K562 (cell line): ENCODE data around the gene BCL3. TPM values are rescaled to one million over a fixed set of nuclear protein-coding genes. Genes with fewer than 3 reads are reported as not detected.

Source experiments
- ATF1 ChIP-seq, 2 experiments: fragments of 450-650 bp in 1 of 2; IDR thresholded peaks; 2 replicates each; pipeline ENCODE4 v1.6.1; 2016; ENCODE audit warnings: missing compliant biosample characterization in 1 of 2, missing genetic modification characterization in 1 of 2
- BCL6 ChIP-seq: fragments of 250-450 bp; sonication (Bioruptor Pico); IDR thresholded peaks from 2 replicates; pipeline ENCODE4 v1.4.0; 2020
- CCAR2 ChIP-seq: fragments of 200-400 bp; formaldehyde crosslinking; IDR thresholded peaks from 2 replicates; pipeline ENCODE4 v1.6.1; 2017; ENCODE audit warnings: mild to moderate bottlenecking, low read depth, low read length
- CSDE1 ChIP-seq, 2 experiments: fragments of 450-650 bp; IDR thresholded peaks; 2 replicates each; pipeline ENCODE4 v1.6.1; 2016; ENCODE audit warnings: mild to moderate bottlenecking in 1 of 2
- HMG20A ChIP-seq: fragments of 450-650 bp; formaldehyde crosslinking; conservative IDR thresholded peaks from 2 replicates; pipeline ENCODE4 v1.4.0; 2020; ENCODE audit warnings: mild to moderate bottlenecking, mixed read lengths
- HNRNPL ChIP-seq: fragments of 200-400 bp; formaldehyde crosslinking; IDR thresholded peaks from 2 replicates; pipeline ENCODE4 v1.6.1; 2017; ENCODE audit warnings: low read depth, mild to moderate bottlenecking, low read length
- LEF1 ChIP-seq: fragments of 450-650 bp; IDR thresholded peaks from 2 replicates; pipeline ENCODE4 v1.6.1; 2016; ENCODE audit warnings: mild to moderate bottlenecking
- MED1 ChIP-seq: sonication (generic); formaldehyde crosslinking; IDR thresholded peaks from 2 replicates; pipeline ENCODE4 v1.8.1; 2023; ENCODE audit warnings: missing genetic modification reagents, borderline replicate concordance
- NCOA4 ChIP-seq: fragments of 450-650 bp; IDR thresholded peaks from 2 replicates; pipeline ENCODE4 v1.6.1; 2018; ENCODE audit warnings: mild to moderate bottlenecking; ENCODE audit not compliant: partially characterized antibody
- NFRKB ChIP-seq: fragments of 450-650 bp; IDR thresholded peaks from 2 replicates; pipeline ENCODE4 v1.6.1; 2016; ENCODE audit warnings: low read depth
- NR2C1 ChIP-seq, 2 experiments: fragments of 450-650 bp; IDR thresholded peaks; 2 replicates each; pipeline ENCODE4 v1.6.1; 2017; ENCODE audit warnings: mild to moderate bottlenecking in 2 of 2, antibody characterized with exemption in 1 of 2, inconsistent platforms in 1 of 2, missing compliant biosample characterization in 1 of 2, missing genetic modification characterization in 1 of 2
- PRMT5 ChIP-seq: sonication (generic); formaldehyde crosslinking; IDR thresholded peaks from 2 replicates; pipeline ENCODE4 v1.5.0; 2020; ENCODE audit warnings: missing genetic modification reagents
- RAD51 ChIP-seq: fragments of 450-650 bp; IDR thresholded peaks from 2 replicates; pipeline ENCODE4 v1.7.1; 2016; ENCODE audit warnings: low read depth, mild to moderate bottlenecking, borderline replicate concordance
- RFX1 ChIP-seq: fragments of 450-650 bp; IDR thresholded peaks from 2 replicates; pipeline ENCODE4 v1.6.1; 2016; ENCODE audit warnings: mild to moderate bottlenecking, moderate library complexity
- U2AF1 ChIP-seq: fragments of 200-400 bp; formaldehyde crosslinking; optimal IDR thresholded peaks from 2 replicates; pipeline ENCODE3; 2017; ENCODE audit warnings: mild to moderate bottlenecking, low read depth, low read length, moderate library complexity
- ZNF354B ChIP-seq: fragments of 250-450 bp; sonication (Bioruptor Pico); IDR thresholded peaks from 2 replicates; pipeline ENCODE4 v1.4.0; 2020
- ZNF384 ChIP-seq: IDR thresholded peaks from 2 replicates; pipeline ENCODE4 v1.6.1; 2012; ENCODE audit warnings: low read depth, low read length, improper control_type of control experiment
- ZNF444 ChIP-seq: fragments of 250-450 bp; sonication (Bioruptor Pico); IDR thresholded peaks from 2 replicates; pipeline ENCODE4 v1.4.0; 2020; ENCODE audit warnings: mild to moderate bottlenecking, moderate library complexity
- ZNF764 ChIP-seq: fragments of 250-450 bp; sonication (Bioruptor Pico); IDR thresholded peaks from 2 replicates; pipeline ENCODE4 v1.4.0; 2020; ENCODE audit warnings: low read depth, mild to moderate bottlenecking, moderate library complexity
- polyA plus RNA-seq, 8 experiments: library from polyadenylated mRNA; depleted of rRNA in 4 of 8; stranded (reverse) in 5 of 8; unstranded in 3 of 8; fragments of >200 nt; fragmentation: Nextera tagmentation in 2 of 8; fragmentation: Illumina TruSeq in 1 of 8; extraction: Ambion mirVana in 2 of 8; extraction: Trizol in 1 of 8; gene quantifications; 2 replicates each; pipeline versions ENCODE4 v1.2.1 to v1.2.3, GENCODE V29; 2011 to 2014; ENCODE audit warnings: inconsistent platforms in 1 of 8, missing spikeins in 1 of 8
- total RNA-seq, 7 experiments: library from RNA; depleted of rRNA in 6 of 7; stranded (reverse); fragments of >200 nt in 6 of 7; fragmentation: Illumina TruSeq in 2 of 7; extraction: Trizol in 2 of 7; gene quantifications; 2 replicates each; pipeline versions ENCODE4 v1.2.1 to v1.2.3, GENCODE V29; 2011 to 2021; ENCODE audit warnings: low replicate concordance in 1 of 7
- TF ChIP-seq, protein P1 (sequence below): IDR thresholded peaks from 2 replicates; pipeline ENCODE4 v1.6.1; 2011; ENCODE audit warnings: borderline replicate concordance, low read depth, mild to moderate bottlenecking, moderate library complexity, low read length; ENCODE audit not compliant: insufficient read depth, poor library complexity, severe bottlenecking
- TF ChIP-seq, protein P2 (sequence below): sonication (generic); formaldehyde crosslinking; IDR thresholded peaks from 2 replicates; pipeline ENCODE4 v1.8.1; 2023; ENCODE audit warnings: mild to moderate bottlenecking, missing genetic modification reagents
- TF ChIP-seq, protein P3 (sequence below), 2 experiments: fragments of 450-650 bp in 1 of 2; sonication (generic) in 1 of 2; formaldehyde crosslinking; conservative IDR thresholded peaks; 2 replicates each; pipeline versions ENCODE4 v1.4.0 to v1.8.1; 2020 to 2022; ENCODE audit warnings: mild to moderate bottlenecking in 1 of 2, missing genetic modification reagents in 1 of 2
- TF ChIP-seq, protein P4 (sequence below): fragments of 450-650 bp; formaldehyde crosslinking; IDR thresholded peaks from 2 replicates; pipeline ENCODE4 v1.4.0; 2020; ENCODE audit warnings: mild to moderate bottlenecking
- TF ChIP-seq, protein P5 (sequence below): sonication (generic); formaldehyde crosslinking; IDR thresholded peaks from 2 replicates; pipeline ENCODE4 v1.8.1; 2022; ENCODE audit warnings: missing genetic modification reagents

The BCL3 gene
- total and polyA plus RNA-seq, 9 of the 15 experiments (the other 6 are each of a cell fraction or from before 2014, with no cell fraction given) = 0.03 to 2.4 (median 0.50) TPM; not detected in 1

DNA sequence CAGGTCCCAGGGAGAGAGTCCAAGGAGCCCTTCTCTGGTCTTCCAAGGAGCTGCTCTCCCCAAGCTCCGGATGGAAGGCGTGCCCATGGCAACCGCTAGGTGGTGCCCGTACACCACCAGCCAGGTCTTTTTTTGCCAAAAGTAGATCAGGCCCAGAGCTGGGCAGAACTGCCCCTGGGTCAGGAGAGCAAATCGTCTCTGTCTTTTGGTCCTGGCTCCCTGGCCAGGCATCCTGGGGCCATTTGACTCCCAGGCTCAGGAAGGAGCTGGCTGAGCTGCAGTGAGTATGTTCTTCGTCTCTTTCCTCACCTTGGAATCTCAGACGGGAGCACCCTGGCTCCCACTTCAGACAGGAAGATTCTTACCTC lies 24.6 kb upstream of the BCL3 start (continued):
- TF ChIP-seq, protein P1, sequence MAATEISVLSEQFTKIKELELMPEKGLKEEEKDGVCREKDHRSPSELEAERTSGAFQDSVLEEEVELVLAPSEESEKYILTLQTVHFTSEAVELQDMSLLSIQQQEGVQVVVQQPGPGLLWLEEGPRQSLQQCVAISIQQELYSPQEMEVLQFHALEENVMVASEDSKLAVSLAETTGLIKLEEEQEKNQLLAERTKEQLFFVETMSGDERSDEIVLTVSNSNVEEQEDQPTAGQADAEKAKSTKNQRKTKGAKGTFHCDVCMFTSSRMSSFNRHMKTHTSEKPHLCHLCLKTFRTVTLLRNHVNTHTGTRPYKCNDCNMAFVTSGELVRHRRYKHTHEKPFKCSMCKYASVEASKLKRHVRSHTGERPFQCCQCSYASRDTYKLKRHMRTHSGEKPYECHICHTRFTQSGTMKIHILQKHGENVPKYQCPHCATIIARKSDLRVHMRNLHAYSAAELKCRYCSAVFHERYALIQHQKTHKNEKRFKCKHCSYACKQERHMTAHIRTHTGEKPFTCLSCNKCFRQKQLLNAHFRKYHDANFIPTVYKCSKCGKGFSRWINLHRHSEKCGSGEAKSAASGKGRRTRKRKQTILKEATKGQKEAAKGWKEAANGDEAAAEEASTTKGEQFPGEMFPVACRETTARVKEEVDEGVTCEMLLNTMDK = no peak
- TF ChIP-seq ATF1 (CRISPR knock-in tag; IDR thresholded peaks at IDR 0.05) = no peak
- no peak for TF ChIP-seq ATF1 (tag; IDR thresholded peaks at IDR 0.05)
- peak; percentile 61 for TF ChIP-seq RFX1
- no peak for TF ChIP-seq HNRNPL
- peak; percentile 74 for TF ChIP-seq ZNF384
- no peak for TF ChIP-seq NR2C1 (IDR thresholded peaks at IDR 0.05)
- TF ChIP-seq NR2C1 (tag; IDR thresholded peaks at IDR 0.05) = no peak
- TF ChIP-seq, protein P2, sequence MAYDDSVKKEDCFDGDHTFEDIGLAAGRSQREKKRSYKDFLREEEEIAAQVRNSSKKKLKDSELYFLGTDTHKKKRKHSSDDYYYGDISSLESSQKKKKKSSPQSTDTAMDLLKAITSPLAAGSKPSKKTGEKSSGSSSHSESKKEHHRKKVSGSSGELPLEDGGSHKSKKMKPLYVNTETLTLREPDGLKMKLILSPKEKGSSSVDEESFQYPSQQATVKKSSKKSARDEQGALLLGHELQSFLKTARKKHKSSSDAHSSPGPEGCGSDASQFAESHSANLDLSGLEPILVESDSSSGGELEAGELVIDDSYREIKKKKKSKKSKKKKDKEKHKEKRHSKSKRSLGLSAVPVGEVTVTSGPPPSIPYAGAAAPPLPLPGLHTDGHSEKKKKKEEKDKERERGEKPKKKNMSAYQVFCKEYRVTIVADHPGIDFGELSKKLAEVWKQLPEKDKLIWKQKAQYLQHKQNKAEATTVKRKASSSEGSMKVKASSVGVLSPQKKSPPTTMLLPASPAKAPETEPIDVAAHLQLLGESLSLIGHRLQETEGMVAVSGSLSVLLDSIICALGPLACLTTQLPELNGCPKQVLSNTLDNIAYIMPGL (CRISPR knock-in tag) = 0 out of 2 replicates have a peak, but pooled peaks have one; percentile 26
- TF ChIP-seq, protein P3, sequence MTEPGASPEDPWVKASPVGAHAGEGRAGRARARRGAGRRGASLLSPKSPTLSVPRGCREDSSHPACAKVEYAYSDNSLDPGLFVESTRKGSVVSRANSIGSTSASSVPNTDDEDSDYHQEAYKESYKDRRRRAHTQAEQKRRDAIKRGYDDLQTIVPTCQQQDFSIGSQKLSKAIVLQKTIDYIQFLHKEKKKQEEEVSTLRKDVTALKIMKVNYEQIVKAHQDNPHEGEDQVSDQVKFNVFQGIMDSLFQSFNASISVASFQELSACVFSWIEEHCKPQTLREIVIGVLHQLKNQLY (CRISPR knock-in tag; conservative IDR thresholded peaks at IDR 0.05) = no peak
- TF ChIP-seq, protein P4, sequence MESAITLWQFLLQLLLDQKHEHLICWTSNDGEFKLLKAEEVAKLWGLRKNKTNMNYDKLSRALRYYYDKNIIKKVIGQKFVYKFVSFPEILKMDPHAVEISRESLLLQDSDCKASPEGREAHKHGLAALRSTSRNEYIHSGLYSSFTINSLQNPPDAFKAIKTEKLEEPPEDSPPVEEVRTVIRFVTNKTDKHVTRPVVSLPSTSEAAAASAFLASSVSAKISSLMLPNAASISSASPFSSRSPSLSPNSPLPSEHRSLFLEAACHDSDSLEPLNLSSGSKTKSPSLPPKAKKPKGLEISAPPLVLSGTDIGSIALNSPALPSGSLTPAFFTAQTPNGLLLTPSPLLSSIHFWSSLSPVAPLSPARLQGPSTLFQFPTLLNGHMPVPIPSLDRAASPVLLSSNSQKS (CRISPR knock-in tag) = no peak
- TF ChIP-seq ZNF444 (CRISPR knock-in tag) = no peak
- TF ChIP-seq MED1 (CRISPR knock-in tag) = no peak
- TF ChIP-seq CCAR2 = no peak
- TF ChIP-seq NCOA4 = no peak
- no peak for TF ChIP-seq PRMT5 (CRISPR knock-in tag)
- TF ChIP-seq ZNF764 (CRISPR knock-in tag) = no peak
- no peak for TF ChIP-seq NFRKB
- TF ChIP-seq ZNF354B = no peak
- no peak for TF ChIP-seq U2AF1
- no peak for TF ChIP-seq BCL6 (CRISPR knock-in tag)
- no peak for TF ChIP-seq LEF1
- TF ChIP-seq, protein P5, sequence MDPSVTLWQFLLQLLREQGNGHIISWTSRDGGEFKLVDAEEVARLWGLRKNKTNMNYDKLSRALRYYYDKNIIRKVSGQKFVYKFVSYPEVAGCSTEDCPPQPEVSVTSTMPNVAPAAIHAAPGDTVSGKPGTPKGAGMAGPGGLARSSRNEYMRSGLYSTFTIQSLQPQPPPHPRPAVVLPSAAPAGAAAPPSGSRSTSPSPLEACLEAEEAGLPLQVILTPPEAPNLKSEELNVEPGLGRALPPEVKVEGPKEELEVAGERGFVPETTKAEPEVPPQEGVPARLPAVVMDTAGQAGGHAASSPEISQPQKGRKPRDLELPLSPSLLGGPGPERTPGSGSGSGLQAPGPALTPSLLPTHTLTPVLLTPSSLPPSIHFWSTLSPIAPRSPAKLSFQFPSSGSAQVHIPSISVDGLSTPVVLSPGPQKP (CRISPR knock-in tag) = no peak
- no peak for TF ChIP-seq RAD51
- TF ChIP-seq HMG20A (CRISPR knock-in tag) = no peak
- TF ChIP-seq CSDE1 (IDR thresholded peaks at IDR 0.05) = no peak
- TF ChIP-seq, all 486 proteins: peak for 35
